AG10803 (cell line): ENCODE measurements around the gene CPTP.
A peak's percentile ranks its signal among the peaks of the same experiment; 100 is the strongest.

Experiments used
- DNase-seq: peaks from one replicate; pipeline ENCODE4 v3.0.0; 2010; ENCODE audit warnings: low read depth
- H3K4me3 ChIP-seq: 2 replicates; pipeline ENCODE4 v1.5.1; 2011; ENCODE audit warnings: mild to moderate bottlenecking, low read length, control low read depth
- TF ChIP-seq, protein P1 (sequence below): conservative IDR thresholded peaks from 2 replicates; pipeline ENCODE4 v1.5.1; 2011; ENCODE audit warnings: mild to moderate bottlenecking, low read length, control low read depth, inconsistent platforms

The CPTP gene

DNA sequence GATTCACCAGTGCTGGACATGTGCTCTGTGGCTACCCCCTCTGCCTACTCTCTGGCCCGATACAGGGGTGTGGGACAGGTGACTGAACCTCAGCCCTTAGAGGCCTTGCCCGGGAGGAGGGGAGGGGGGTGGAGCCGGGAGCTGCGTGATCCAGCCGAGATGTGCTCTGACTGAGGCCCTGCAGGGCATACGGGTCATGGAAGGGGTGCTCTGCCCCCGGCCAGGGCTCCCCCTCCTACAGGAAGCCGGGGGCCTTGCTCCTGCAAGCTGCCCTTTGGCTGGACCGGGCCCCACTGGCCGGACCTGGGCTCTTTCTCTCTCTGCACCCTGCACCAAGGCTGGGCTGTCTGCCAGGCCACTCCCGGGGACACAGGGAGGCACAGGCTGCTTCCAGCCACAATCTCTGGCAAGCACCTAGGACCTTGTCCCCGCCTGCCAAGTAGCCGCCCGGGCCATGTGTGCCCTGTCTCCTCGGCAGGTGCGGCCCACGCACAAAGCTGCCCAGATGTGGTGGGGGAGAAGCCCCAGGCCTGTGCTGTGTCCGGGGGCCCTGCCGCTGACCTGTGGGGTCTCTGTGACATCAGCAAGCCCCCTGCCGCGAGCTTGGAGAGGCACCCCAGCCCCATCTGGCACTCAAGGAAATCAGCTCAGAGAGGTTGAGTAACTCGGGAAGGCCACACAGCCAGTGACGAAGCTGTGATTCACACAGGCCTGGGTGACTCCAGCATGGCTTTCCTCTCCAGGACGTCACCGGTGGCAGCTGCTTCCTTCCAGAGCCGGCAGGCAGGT, 42.9 kb upstream of the CPTP start:
- no peak overlapping the region for H3K4me3 ChIP-seq
- peak; percentile 48 for DNase-seq
- TF ChIP-seq, protein P1, sequence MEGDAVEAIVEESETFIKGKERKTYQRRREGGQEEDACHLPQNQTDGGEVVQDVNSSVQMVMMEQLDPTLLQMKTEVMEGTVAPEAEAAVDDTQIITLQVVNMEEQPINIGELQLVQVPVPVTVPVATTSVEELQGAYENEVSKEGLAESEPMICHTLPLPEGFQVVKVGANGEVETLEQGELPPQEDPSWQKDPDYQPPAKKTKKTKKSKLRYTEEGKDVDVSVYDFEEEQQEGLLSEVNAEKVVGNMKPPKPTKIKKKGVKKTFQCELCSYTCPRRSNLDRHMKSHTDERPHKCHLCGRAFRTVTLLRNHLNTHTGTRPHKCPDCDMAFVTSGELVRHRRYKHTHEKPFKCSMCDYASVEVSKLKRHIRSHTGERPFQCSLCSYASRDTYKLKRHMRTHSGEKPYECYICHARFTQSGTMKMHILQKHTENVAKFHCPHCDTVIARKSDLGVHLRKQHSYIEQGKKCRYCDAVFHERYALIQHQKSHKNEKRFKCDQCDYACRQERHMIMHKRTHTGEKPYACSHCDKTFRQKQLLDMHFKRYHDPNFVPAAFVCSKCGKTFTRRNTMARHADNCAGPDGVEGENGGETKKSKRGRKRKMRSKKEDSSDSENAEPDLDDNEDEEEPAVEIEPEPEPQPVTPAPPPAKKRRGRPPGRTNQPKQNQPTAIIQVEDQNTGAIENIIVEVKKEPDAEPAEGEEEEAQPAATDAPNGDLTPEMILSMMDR: no peak

DNA sequence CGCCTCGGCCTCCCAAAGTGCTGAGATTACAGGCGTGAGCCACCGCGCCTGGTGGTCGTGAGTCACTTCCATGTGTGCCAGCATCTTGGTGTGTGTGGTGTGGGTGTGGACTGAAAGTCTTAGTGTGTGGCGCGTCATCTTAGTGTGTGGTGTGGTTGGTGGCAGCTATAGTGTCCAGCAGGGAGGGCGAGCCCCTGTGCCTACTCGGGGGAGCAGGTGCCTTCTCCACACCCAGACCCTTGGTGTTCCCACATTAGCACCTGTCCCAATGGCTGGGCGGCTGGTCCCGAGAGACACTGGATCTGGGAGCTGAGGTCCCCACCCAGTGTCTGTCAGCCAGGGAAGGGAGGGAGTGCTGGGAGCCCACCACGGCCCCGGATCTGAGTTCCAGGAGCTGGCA, 41.6 kb upstream of the CPTP start:
- DNase-seq: no peak
- TF ChIP-seq, protein P1: no peak
- no peak overlapping the region for H3K4me3 ChIP-seq

DNA sequence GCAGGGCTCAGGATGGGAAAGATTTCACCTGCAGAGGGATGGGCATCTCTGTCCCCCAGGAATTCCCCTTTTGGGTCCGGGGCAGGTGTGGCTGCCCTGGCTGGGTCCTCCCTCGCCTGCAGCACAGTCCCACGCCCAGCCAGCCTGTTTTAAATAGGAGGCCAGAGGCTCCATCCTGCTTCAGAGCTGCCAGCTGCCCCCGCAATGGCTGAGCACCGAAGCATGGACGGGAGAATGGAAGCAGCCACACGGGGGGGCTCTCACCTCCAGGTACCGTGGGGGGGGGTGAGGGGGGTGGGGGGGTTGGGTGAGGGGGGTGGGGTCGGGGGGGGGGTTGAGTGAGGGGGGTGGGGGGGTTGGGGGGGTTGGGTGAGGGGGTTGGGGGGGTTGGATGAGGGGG, 40.8 kb upstream of the CPTP start:
- no peak overlapping the region for H3K4me3 ChIP-seq
- DNase-seq: no peak
- TF ChIP-seq, protein P1: no peak

DNA sequence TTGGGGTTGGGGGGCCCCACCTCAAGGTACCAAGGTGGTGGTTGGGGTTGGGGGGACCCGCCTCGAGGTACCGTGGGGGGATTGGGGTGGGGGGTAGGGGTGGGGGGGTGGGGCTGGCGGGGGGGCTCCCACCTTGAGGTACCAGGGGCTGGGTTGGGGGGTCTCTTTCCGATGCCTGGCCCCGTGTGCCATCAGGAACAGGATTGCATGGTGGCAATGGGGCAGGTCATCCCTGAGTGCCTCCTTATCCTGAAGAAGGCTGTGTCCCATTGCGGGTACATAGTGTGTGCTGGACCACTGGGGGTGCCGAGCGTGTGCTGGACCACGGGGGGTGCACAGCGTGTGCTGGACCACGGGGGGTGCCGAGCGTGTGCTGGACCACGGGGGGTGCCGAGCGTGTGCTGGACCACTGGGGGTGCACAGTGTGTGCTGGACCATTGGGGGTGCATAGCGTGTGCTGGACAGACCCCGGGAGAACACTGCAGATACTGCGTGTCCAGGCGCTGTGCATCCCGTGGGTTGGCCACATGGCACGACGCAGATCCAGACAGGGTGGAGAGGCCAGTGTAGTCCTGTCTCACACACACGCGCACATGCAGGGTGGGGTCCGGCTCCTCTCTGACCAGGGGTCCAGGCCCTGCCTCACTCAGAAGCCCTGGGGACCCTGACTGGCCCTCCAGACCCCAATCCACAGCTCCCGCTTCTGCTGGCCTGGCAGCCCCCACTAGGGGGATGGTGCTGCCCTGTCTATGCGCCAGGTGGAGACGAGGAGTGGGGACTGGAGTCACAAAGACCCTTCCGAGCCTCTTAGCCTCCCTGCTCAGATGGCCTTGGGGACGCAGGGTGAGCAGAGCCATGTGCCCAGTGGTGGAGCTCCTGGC, 40.1 kb upstream of the CPTP start:
- no peak overlapping the region for H3K4me3 ChIP-seq
- TF ChIP-seq, protein P1: no peak
- no peak for DNase-seq

DNA sequence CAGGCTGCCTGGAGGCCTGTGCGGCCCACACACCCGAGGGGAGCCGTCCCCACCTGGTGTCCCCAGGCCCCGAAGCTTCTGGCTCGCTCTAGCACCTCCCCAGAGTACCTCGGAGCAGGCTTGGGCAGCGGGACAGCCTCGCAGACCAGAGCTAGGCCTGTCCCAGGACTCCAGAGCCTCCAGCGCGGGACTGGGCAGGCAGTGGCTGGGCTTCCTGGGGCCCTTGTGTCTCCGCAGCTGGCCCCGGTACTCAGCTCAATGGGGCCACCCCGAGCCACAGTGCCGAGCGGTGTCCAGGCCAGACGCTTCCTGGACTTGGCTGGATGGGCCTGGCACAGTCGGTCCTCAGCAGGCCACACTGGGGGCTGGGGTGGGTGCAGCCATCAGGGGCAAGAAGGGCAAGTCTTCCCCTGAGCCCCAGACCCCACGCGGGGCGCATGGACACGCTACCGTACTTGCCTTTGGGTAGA, 39.5 kb upstream of the CPTP start:
- no peak for DNase-seq
- H3K4me3 ChIP-seq: no peak overlapping the region
- TF ChIP-seq, protein P1: no peak

DNA sequence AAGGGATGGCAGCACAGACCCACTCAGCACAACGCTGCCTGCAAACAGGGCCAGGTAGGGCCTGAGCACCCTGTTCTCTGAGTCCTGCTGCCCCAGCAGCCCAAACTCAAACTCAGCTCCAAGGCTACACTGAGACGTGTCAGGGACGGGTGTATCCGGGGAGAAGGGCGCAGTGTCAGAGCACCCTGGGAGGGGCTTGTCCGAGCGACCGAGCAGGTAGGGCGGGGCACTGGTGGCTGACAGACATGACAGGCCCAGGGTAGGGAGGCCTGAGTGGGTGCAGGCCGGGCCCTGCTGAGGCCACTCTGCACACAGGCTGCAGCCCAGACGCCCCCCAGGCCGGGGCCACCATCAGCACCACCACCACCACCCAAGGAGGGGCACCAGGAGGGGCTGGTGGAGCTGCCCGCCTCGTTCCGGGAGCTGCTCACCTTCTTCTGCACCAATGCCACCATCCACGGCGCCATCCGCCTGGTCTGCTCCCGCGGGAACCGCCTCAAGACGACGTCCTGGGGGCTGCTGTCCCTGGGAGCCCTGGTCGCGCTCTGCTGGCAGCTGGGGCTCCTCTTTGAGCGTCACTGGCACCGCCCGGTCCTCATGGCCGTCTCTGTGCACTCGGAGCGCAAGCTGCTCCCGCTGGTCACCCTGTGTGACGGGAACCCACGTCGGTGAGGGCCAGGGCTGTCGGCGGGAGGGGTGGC, 38.8 kb upstream of the CPTP start:
- DNase-seq: no peak
- TF ChIP-seq, protein P1: no peak
- H3K4me3 ChIP-seq: no peak overlapping the region
